Measurements from ENCODE around the gene NTNG1.

DNA sequence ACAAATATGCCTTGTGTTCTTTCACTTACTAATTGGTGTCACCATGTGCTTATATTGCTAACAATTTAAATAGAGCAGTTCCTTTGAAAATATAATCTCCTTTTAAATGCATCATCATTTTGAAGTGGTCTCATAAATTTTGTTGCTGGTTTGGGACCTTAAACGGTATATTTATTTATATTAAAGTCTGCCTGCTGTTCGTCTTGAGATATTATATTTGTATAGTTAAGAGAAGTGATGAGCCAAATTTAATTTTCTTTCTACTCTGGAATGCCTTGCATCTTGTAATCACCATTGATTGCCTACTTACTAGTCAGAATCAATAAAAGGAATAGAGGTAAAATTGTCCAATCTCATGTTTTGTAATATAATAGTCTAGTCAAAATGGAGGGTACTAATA, 91.6 kb downstream of the NTNG1 start:
- TF ChIP-seq, protein P1, sequence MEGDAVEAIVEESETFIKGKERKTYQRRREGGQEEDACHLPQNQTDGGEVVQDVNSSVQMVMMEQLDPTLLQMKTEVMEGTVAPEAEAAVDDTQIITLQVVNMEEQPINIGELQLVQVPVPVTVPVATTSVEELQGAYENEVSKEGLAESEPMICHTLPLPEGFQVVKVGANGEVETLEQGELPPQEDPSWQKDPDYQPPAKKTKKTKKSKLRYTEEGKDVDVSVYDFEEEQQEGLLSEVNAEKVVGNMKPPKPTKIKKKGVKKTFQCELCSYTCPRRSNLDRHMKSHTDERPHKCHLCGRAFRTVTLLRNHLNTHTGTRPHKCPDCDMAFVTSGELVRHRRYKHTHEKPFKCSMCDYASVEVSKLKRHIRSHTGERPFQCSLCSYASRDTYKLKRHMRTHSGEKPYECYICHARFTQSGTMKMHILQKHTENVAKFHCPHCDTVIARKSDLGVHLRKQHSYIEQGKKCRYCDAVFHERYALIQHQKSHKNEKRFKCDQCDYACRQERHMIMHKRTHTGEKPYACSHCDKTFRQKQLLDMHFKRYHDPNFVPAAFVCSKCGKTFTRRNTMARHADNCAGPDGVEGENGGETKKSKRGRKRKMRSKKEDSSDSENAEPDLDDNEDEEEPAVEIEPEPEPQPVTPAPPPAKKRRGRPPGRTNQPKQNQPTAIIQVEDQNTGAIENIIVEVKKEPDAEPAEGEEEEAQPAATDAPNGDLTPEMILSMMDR (IDR thresholded peaks at IDR 0.05), result no peak
- no peak for TF ChIP-seq POLR2A (IDR thresholded peaks at IDR 0.05)
